ENCODE measurements around the gene GRIK3. TPM values are rescaled to one million over a fixed set of nuclear protein-coding genes. Genes with fewer than 3 reads are reported as not detected.

GRIK3 gene
- total RNA-seq, 5 donors from 2014 or later (not counting 1 experiment from before 2014, with no cell fraction given) = 0.03 TPM; not detected in 4

DNA sequence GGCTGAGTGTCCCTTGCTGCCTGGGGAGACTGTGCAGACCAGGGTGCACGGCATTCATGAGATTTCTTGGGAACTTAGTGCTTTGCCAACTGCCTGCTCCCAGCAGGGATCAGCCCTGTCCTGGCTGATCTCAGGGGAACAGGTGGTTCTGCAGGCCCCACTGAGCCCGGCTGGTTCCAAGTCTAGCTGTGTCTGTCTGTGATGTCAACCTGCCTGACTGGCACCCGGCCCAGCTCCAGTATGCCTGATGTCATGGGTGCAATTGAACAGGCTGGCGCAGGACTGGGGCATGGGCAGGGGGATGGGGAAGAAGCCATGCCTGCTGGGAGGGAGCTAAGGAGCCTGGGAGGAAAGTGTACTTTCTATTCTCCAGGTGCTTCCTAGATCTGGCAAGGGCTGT is 227.1 kb downstream of the GRIK3 start:
- H3K36me3 Mint-ChIP-seq = no peaks in the 10 kb centered on the region
- Histone ChIP-seq H3K36me3 (ENCODE audit: control insufficient read depth in 2 of 2, extremely low read depth in 1 of 2, insufficient read depth in 1 of 2, low read length in 1 of 2) (no peaks in the 10 kb centered on the region), H3K27me3 (replicated peaks in 1 of 2; ENCODE audit: control insufficient read depth in 2 of 2, extremely low read depth in 1 of 2, insufficient read depth in 2 of 2, low read length in 1 of 2) (peaks cover 0 to 8% of the 10 kb centered on the region in 2 experiments), H3K9me3 (no peaks in the 10 kb centered on the region), H3K4me1 (ENCODE audit: control insufficient read depth in 1 of 2, extremely low read depth in 1 of 2, insufficient read depth in 2 of 2, low read length in 2 of 2) (no peaks in the 10 kb centered on the region), H3K4me3 (ENCODE audit: control insufficient read depth in 1 of 2, extremely low read depth in 1 of 2, low read length in 1 of 2) (no peak overlapping the region), H3K27ac (ENCODE audit: low read length) (no peak overlapping the region)
- H3K4me3 Mint-ChIP-seq = no peak overlapping the region
- peaks cover 10 to 12% of the 10 kb centered on the region in 2 donors for H3K27me3 Mint-ChIP-seq
- 85% methylated on average over 2 of the region's 4 CpGs for WGBS (ENCODE audit: insufficient coverage)
- POLR2A ChIA-PET = no interaction called here
- no peaks in the 10 kb centered on the region for H3K4me1 Mint-ChIP-seq
- H3K9me3 Mint-ChIP-seq = no peaks in the 10 kb centered on the region
- CTCF ChIA-PET = no interaction called here
- DNase-seq (no peak), ATAC-seq (replicated peaks in 1 of 4) (no peak)
- no peak overlapping the region for H3K27ac Mint-ChIP-seq

DNA sequence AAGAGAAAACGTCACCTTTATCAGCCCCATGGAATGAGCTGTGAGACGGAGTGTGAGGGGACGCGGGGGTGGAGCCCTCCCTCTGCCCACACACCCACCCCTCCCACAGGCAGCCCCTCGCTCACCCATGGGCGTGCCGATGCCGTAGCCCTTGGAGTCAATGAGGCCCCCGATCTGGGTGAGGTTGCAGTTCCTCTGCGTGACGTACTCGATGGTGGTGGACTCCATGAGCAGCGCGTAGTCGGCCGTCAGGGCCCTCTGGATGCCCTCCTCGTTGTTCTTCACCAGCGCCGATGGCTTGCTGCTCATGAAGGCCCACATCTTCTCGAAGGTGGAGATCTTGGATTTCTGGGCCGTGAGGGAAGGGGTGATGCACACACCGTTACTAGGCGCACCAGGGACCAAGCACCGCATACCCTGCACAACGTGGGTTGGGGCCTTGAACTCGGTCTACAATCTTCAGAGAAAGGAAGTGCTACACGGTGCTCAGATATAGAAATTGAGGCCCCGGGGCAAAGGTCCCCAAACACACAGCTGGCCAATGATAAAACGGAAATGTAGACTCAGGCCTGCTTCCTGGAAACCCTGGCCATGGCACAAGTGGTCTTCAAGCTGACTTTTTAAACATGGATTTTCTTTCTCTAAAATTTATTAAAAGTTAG is 228.2 kb downstream of the GRIK3 start:
- Histone ChIP-seq H3K36me3 (ENCODE audit: control insufficient read depth in 2 of 2, extremely low read depth in 1 of 2, insufficient read depth in 1 of 2, low read length in 1 of 2) (no peaks in the 10 kb centered on the region), H3K4me1 (ENCODE audit: control insufficient read depth in 1 of 2, extremely low read depth in 1 of 2, insufficient read depth in 2 of 2, low read length in 2 of 2) (no peaks in the 10 kb centered on the region), H3K9me3 (no peaks in the 10 kb centered on the region), H3K27ac (ENCODE audit: low read length) (no peak overlapping the region), H3K27me3 (replicated peaks in 1 of 2; ENCODE audit: control insufficient read depth in 2 of 2, extremely low read depth in 1 of 2, insufficient read depth in 2 of 2, low read length in 1 of 2) (peaks cover 0 to 11% of the 10 kb centered on the region in 2 experiments), H3K4me3 (ENCODE audit: control insufficient read depth in 1 of 2, extremely low read depth in 1 of 2, low read length in 1 of 2) (no peak overlapping the region)
- H3K27me3 Mint-ChIP-seq = peaks cover 10 to 13% of the 10 kb centered on the region in 2 donors
- H3K9me3 Mint-ChIP-seq = no peaks in the 10 kb centered on the region
- H3K4me1 Mint-ChIP-seq = no peaks in the 10 kb centered on the region
- ATAC-seq (replicated peaks in 1 of 4) (no peak), DNase-seq (no peak)
- no peak overlapping the region for H3K27ac Mint-ChIP-seq
- no peaks in the 10 kb centered on the region for H3K36me3 Mint-ChIP-seq
- ChIA-PET POLR2A (no interaction called here), CTCF (no interaction called here)
- WGBS (ENCODE audit: insufficient coverage) = 82% methylated on average over 22 of the region's 29 CpGs
- no peak overlapping the region for H3K4me3 Mint-ChIP-seq

DNA sequence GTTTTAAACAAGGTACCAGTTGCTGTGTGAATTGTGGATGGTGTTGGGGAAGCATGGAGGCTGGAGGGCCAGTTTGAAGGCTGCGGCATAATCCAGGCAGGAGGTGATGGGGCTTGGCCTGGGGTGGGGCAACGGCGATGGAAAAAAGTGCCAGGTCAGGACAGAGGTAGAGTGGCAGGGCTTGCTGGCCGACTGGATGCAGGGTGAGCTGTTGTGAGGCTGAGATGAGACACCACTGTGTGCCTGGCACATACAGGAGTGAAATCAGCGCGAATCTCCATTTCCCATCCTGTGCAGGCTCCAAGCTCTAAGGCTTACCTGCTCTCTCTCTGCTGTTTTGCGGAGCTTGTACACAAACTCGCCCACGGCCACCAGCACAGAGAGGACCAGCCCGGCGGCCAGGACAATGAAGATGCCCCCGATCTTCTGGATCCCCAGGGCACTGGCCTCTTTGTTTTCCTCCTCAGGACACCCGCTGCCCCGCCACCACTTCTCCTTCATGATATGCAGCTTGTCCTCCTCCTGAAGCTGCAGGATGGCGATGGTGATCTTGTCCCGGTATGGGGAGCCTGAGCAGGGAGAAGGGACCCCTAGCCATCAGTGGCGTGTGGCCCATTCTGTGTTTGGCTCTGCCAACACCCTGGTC is 229.5 kb downstream of the GRIK3 start:
- Histone ChIP-seq H3K27me3 (replicated peaks in 1 of 2; ENCODE audit: control insufficient read depth in 2 of 2, extremely low read depth in 1 of 2, insufficient read depth in 2 of 2, low read length in 1 of 2) (peaks cover 0 to 16% of the 10 kb centered on the region in 2 experiments), H3K36me3 (ENCODE audit: control insufficient read depth in 2 of 2, extremely low read depth in 1 of 2, insufficient read depth in 1 of 2, low read length in 1 of 2) (no peaks in the 10 kb centered on the region), H3K9me3 (no peaks in the 10 kb centered on the region), H3K4me1 (ENCODE audit: control insufficient read depth in 1 of 2, extremely low read depth in 1 of 2, insufficient read depth in 2 of 2, low read length in 2 of 2) (no peaks in the 10 kb centered on the region), H3K27ac (ENCODE audit: low read length) (no peak overlapping the region), H3K4me3 (ENCODE audit: control insufficient read depth in 1 of 2, extremely low read depth in 1 of 2, low read length in 1 of 2) (no peak overlapping the region)
- DNase-seq = no peak
- no peaks in the 10 kb centered on the region for H3K9me3 Mint-ChIP-seq
- H3K27me3 Mint-ChIP-seq = peaks cover 10 to 12% of the 10 kb centered on the region in 2 donors
- no peaks in the 10 kb centered on the region for H3K36me3 Mint-ChIP-seq
- H3K4me3 Mint-ChIP-seq = no peak overlapping the region
- ChIA-PET CTCF (no interaction called here), POLR2A (no interaction called here)
- ATAC-seq (replicated peaks in 1 of 4) = no peak
- H3K27ac Mint-ChIP-seq = no peak overlapping the region
- 88% methylated on average over 9 of the region's 17 CpGs for WGBS (ENCODE audit: insufficient coverage)
- H3K4me1 Mint-ChIP-seq = no peaks in the 10 kb centered on the region

DNA sequence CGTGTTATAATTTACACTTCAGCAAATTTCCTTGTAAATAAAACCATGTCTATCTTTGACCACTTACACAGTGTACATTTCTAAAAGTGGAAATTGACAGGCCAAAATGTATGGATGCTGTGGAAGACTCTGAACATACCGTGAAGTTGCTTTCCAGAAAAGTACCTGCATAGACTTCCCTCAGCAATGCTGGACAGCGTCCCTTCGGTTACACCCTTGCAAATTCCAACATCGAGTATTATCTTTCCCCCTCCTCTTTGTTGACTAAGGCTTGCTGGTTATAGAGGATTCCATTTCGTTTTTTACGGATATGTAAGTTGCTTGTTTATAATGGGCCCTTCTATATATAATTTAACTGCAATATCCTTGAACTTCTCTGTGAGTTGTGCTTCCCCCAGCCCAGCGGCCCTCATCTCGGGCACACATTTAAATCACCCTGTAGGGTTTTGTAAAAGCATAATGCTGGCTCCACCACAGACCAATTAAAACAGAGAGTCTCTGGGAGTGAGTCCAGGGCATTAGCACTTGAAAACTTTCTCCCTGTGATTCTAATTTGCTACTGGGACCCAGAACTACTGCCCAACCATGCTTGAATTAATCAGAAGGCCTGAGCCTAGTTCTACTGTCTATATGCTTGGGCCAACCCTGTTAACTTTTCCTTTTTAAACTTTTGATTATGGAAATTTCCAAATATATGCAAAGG is 230.3 kb downstream of the GRIK3 start:
- ChIA-PET CTCF (no interaction called here), POLR2A (no interaction called here)
- H3K27ac Mint-ChIP-seq = no peak overlapping the region
- Histone ChIP-seq H3K27ac (ENCODE audit: low read length) (no peak overlapping the region), H3K4me3 (ENCODE audit: control insufficient read depth in 1 of 2, extremely low read depth in 1 of 2, low read length in 1 of 2) (no peak overlapping the region), H3K9me3 (no peaks in the 10 kb centered on the region), H3K36me3 (ENCODE audit: control insufficient read depth in 2 of 2, extremely low read depth in 1 of 2, insufficient read depth in 1 of 2, low read length in 1 of 2) (no peaks in the 10 kb centered on the region), H3K27me3 (replicated peaks in 1 of 2; ENCODE audit: control insufficient read depth in 2 of 2, extremely low read depth in 1 of 2, insufficient read depth in 2 of 2, low read length in 1 of 2) (peaks cover 0 to 16% of the 10 kb centered on the region in 2 experiments), H3K4me1 (ENCODE audit: control insufficient read depth in 1 of 2, extremely low read depth in 1 of 2, insufficient read depth in 2 of 2, low read length in 2 of 2) (no peaks in the 10 kb centered on the region)
- ATAC-seq (replicated peaks in 1 of 4) (no peak), DNase-seq (no peak)
- no peak overlapping the region for H3K4me3 Mint-ChIP-seq
- no peaks in the 10 kb centered on the region for H3K9me3 Mint-ChIP-seq
- peaks cover 6 to 12% of the 10 kb centered on the region in 2 donors for H3K27me3 Mint-ChIP-seq
- no peaks in the 10 kb centered on the region for H3K4me1 Mint-ChIP-seq
- WGBS (ENCODE audit: insufficient coverage) = no CpG with 5 or more reads among the region's 9 CpGs
- H3K36me3 Mint-ChIP-seq = no peaks in the 10 kb centered on the region

DNA sequence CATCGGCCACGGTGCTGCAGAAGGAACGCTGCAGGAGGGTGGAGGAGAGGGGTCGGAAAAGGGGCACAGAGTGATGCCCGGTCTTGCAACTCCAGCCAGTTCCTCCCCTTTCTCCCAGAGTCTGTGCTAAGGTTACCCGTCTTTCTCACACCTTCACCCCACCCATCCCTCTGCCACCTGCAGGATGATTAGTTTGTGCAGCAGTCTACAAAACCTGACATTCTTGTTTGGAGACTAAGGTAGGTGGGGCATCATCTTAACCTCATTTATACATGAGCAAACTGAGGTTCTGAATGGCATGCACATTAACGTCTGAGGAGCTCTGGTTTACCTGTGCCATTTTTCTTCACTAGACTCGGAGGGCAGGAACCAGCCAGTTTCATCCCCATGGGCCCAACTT is 232.3 kb downstream of the GRIK3 start:
- Histone ChIP-seq H3K27me3 (replicated peaks in 1 of 2; ENCODE audit: control insufficient read depth in 2 of 2, extremely low read depth in 1 of 2, insufficient read depth in 2 of 2, low read length in 1 of 2) (peaks cover 0 to 23% of the 10 kb centered on the region in 2 experiments), H3K27ac (ENCODE audit: low read length) (no peak overlapping the region), H3K9me3 (no peaks in the 10 kb centered on the region), H3K36me3 (ENCODE audit: control insufficient read depth in 2 of 2, extremely low read depth in 1 of 2, insufficient read depth in 1 of 2, low read length in 1 of 2) (no peaks in the 10 kb centered on the region), H3K4me1 (ENCODE audit: control insufficient read depth in 1 of 2, extremely low read depth in 1 of 2, insufficient read depth in 2 of 2, low read length in 2 of 2) (no peaks in the 10 kb centered on the region), H3K4me3 (ENCODE audit: control insufficient read depth in 1 of 2, extremely low read depth in 1 of 2, low read length in 1 of 2) (no peak overlapping the region)
- CTCF ChIA-PET = no interaction called here
- POLR2A ChIA-PET = no interaction called here
- whole genome bisulfite sequencing (ENCODE audit: insufficient coverage) = 89% methylated on average over 2 of the region's 8 CpGs
- no peak for DNase-seq
- Mint-ChIP-seq H3K27me3 (peaks cover 5 to 12% of the 10 kb centered on the region in 2 donors), H3K36me3 (no peaks in the 10 kb centered on the region), H3K4me1 (no peaks in the 10 kb centered on the region), H3K4me3 (no peak overlapping the region), H3K9me3 (no peaks in the 10 kb centered on the region), H3K27ac (no peak overlapping the region)
- no peak for ATAC-seq (replicated peaks in 1 of 4)

DNA sequence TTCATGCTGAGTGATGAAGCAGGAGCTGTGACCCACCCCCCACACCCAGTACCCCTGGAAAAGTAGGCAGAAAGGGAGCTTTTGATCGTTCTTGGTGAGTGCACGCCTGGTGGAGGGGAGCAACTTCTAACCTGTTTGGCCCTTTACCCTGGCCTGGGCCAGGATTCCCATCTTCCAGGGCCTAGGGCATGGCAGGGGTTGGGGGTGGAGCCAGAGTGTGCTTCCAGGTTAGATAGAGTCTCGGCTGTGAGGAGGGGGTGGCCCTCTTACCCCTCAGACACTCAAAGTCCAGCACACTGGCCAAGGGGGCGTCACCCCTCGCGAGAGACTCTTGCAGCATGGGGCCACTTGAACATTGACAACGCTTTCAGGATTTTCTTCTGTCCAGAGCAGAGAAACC is 236.6 kb downstream of the GRIK3 start:
- no peak for ATAC-seq (replicated peaks in 1 of 4)
- Histone ChIP-seq H3K27me3 (replicated peaks in 1 of 2; ENCODE audit: control insufficient read depth in 2 of 2, extremely low read depth in 1 of 2, insufficient read depth in 2 of 2, low read length in 1 of 2) (peaks cover 0 to 31% of the 10 kb centered on the region in 2 experiments), H3K36me3 (ENCODE audit: control insufficient read depth in 2 of 2, extremely low read depth in 1 of 2, insufficient read depth in 1 of 2, low read length in 1 of 2) (no peaks in the 10 kb centered on the region), H3K4me1 (ENCODE audit: control insufficient read depth in 1 of 2, extremely low read depth in 1 of 2, insufficient read depth in 2 of 2, low read length in 2 of 2) (no peaks in the 10 kb centered on the region), H3K4me3 (ENCODE audit: control insufficient read depth in 1 of 2, extremely low read depth in 1 of 2, low read length in 1 of 2) (no peak overlapping the region), H3K27ac (ENCODE audit: low read length) (no peak overlapping the region), H3K9me3 (no peaks in the 10 kb centered on the region)
- H3K36me3 Mint-ChIP-seq = no peaks in the 10 kb centered on the region
- H3K27ac Mint-ChIP-seq = no peak overlapping the region
- no peak for DNase-seq
- no peak overlapping the region for H3K4me3 Mint-ChIP-seq
- peaks cover 1 to 6% of the 10 kb centered on the region in 2 donors for H3K27me3 Mint-ChIP-seq
- no peaks in the 10 kb centered on the region for H3K9me3 Mint-ChIP-seq
- CTCF ChIA-PET = interaction anchor here in 1 of 2 donors (0.6 kb wide), 1 partner anchor 177 kb away, joined by 8 read pairs; no protein-coding TSS in a partner anchor
- 52% methylated on average over 3 of the region's 7 CpGs for WGBS (ENCODE audit: insufficient coverage)
- H3K4me1 Mint-ChIP-seq = no peaks in the 10 kb centered on the region
- POLR2A ChIA-PET = no interaction called here

Data from T-cell (primary cell).